AG04450 (cell line): ENCODE data around the gene CDPF1. TPM values are rescaled to one million over a fixed set of nuclear protein-coding genes. Genes with fewer than 3 reads are reported as not detected.
A peak's percentile ranks its signal among the peaks of the same experiment; 100 is the strongest.

Experiments used
- CTCF ChIA-PET: fragments of 300-600, 350-600 bp; formaldehyde crosslinking; extraction: SDS; loops from one replicate; lab custom pipeline; 2022; ENCODE audit warnings: antibody characterized with exemption, inconsistent platforms; lab: Charles Lee
- POLR2A ChIA-PET: fragments of 350-600 bp; formaldehyde crosslinking; extraction: SDS; loops from one replicate; lab custom pipeline; 2021; ENCODE audit warnings: antibody characterized with exemption, inconsistent platforms; lab: Yijun Ruan, JAX
- DNase-seq: peaks from one replicate; pipeline ENCODE4 v3.0.0-alpha.2; 2011; ENCODE audit warnings: low read depth, low spot score
- H3K27ac ChIP-seq: one replicate; pipeline ENCODE4 v1.5.1; 2012; ENCODE audit warnings: low read depth, low read length, control low read depth
- H3K27me3 ChIP-seq: one replicate; pipeline ENCODE4 v1.6.0; 2012; ENCODE audit warnings: low read length; ENCODE audit not compliant: control insufficient read depth, insufficient read depth
- H3K4me3 ChIP-seq: 2 replicates; pipeline ENCODE4 v1.5.1; 2011; ENCODE audit warnings: mild to moderate bottlenecking, low read depth, low read length, control low read depth
- H3K9me3 ChIP-seq: 2 replicates; pipeline ENCODE4 v1.5.1; 2012; ENCODE audit warnings: low read length; ENCODE audit not compliant: control insufficient read depth, insufficient read depth
- CTCF ChIP-seq: IDR thresholded peaks from 2 replicates; pipeline ENCODE4 v1.5.1; 2011; ENCODE audit warnings: low read depth, low read length, control low read depth, inconsistent platforms
- polyA plus RNA-seq: library from polyadenylated mRNA; depleted of rRNA; stranded (reverse); fragments of >200 nt; gene quantifications from 2 replicates; pipeline ENCODE4 v1.2.3, GENCODE V29; 2011

The CDPF1 gene
- polyA plus RNA-seq, 1 experiment: 7.7 TPM

DNA sequence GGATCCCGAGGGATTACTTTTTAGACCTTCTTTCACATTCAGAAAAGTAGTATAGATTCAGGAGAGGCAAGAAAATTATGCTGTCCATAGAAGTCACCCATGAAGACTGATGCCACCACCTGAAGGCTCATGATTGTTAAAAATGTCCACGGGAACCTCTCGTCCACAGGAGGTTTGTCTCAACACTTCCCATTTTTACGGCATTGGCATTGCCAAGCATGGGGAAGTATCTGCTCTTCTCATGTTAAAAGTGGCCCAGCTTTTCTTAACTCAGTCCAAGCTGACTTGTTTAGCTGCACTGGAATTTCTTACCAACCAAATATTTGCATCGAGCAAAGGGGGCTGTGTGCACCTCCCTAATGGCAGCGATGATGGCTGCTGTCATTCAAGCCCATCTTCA lies 9.6 kb downstream of the CDPF1 start:
- DNase-seq: no peak
- Histone ChIP-seq H3K4me3 (no peak overlapping the region), H3K9me3 (no peaks in the 10 kb centered on the region; the same call in 1 of the 2 replicates), H3K27me3 (no peaks in the 10 kb centered on the region), H3K27ac (no peak overlapping the region)
- ChIA-PET POLR2A (no interaction called here), CTCF (no interaction called here)
- TF ChIP-seq CTCF: no peak

DNA sequence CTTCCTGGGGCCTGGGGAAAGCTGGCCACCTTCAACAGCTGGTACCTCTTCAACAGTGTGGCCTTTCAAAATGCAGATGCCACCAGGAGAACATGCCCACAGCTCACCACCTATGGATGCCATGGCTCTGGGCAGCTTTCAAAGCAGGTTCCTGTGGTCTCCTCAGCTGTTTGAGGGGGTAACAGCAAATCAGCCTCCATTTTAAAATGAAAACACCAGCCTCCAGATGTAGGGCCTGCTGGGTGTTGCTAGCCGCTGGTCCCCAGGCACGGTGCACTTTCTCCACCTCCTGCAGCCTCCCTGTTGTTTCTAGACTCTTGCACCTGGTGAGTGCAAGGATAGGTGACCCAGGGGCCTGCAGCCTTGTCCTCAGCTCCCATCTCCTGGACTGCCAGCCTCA lies 10.0 kb downstream of the CDPF1 start:
- ChIA-PET CTCF (no interaction called here), POLR2A (no interaction called here)
- TF ChIP-seq CTCF: no peak
- H3K4me3 ChIP-seq: no peak overlapping the region
- no peaks in the 10 kb centered on the region; the same call in 1 of the 2 replicates for H3K9me3 ChIP-seq
- H3K27me3 ChIP-seq: no peaks in the 10 kb centered on the region
- no peak for DNase-seq
- no peak overlapping the region for H3K27ac ChIP-seq

- TF ChIP-seq CTCF: no peak
- POLR2A ChIA-PET: no interaction called here
- Histone ChIP-seq H3K4me3 (no peak overlapping the region), H3K27ac (no peak overlapping the region), H3K9me3 (no peaks in the 10 kb centered on the region; the same call in 1 of the 2 replicates), H3K27me3 (no peaks in the 10 kb centered on the region)
- CTCF ChIA-PET: no interaction called here
- DNase-seq: no peak
These were observed 10.6 kb downstream of the CDPF1 start for GRCh38 chr22:46239261-46240048.

- no peak overlapping the region for H3K27ac ChIP-seq
- no peaks in the 10 kb centered on the region for H3K27me3 ChIP-seq
- no peak for TF ChIP-seq CTCF
- CTCF ChIA-PET: no interaction called here
- DNase-seq: no peak
- POLR2A ChIA-PET: no interaction called here
- no peaks in the 10 kb centered on the region; the same call in 1 of the 2 replicates for H3K9me3 ChIP-seq
- H3K4me3 ChIP-seq: no peak overlapping the region
These were observed 11.6 kb downstream of the CDPF1 start for GRCh38 chr22:46238541-46238940.

DNA sequence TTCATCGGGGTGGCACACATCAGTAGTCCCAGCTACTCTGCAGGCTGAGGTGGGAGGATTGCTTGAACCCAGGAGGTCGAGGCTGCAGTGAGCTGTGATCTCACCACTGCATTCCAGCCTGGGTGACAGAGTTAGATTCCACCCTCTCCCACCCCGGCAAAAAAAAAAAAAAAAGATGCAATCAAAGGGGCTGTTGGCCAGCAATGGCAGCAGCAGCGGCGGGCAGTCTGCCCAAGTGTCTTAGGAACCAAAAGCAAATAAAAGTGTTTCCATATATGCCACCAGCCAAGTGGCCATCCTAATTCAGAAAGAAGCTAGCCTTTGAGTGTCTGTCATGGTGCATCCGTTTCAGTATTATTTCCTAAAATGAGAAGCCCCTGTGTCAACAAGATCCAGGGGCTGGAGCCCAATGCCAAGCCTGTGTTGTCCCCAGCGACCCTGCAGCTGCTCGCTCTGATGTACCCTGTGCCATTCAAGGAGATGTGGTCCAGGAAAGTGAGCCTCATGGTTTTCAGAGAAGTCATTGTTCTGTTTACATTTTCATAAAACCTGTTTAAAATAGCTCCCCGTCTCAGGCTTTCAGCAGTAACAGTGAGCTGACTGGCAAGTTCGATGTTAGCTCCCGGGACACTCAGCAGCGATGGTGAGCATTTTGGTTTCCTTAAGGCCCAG lies 12.5 kb downstream of the CDPF1 start:
- Histone ChIP-seq H3K4me3 (no peak overlapping the region), H3K27me3 (no peaks in the 10 kb centered on the region), H3K27ac (peak overlapping the region; percentile 31), H3K9me3 (no peaks in the 10 kb centered on the region; the same call in 1 of the 2 replicates)
- ChIA-PET CTCF (interaction anchor here (0.7 kb wide), 1 partner anchor 241 kb away, joined by 4 read pairs; no protein-coding TSS in a partner anchor), POLR2A (no interaction called here)
- TF ChIP-seq CTCF: no peak
- DNase-seq: no peak
